ENCODE results near the gene PHOX2A. TPM values are rescaled to one million over a fixed set of nuclear protein-coding genes. Genes with fewer than 3 reads are reported as not detected.
A peak's percentile ranks its signal among the peaks of the same experiment; 100 is the strongest.

The PHOX2A gene
- total RNA-seq, 4 donors from 2014 or later, result not detected

GRCh38 chr11:72189455-72190250 lies 54.3 kb downstream of the PHOX2A start:
- TF ChIP-seq CTCF (IDR thresholded peaks at IDR 0.05) (no peak), POLR2A (IDR thresholded peaks at IDR 0.05) (no peak)
- whole genome bisulfite sequencing, 2 donors, result 52 to 53% methylated on average over 3 of the region's 3 CpGs
- intact Hi-C loops (cut with DNase I; ENCODE audit: low total_unique reads), result no loop called here
- no peak overlapping the region for H3K4me3 ChIP-seq (ENCODE audit: low read depth, poor library complexity, severe bottlenecking)
- DNase-seq (ENCODE audit: low spot score in 2 of 2), result peak in 1 of 2 donors; percentile 66

Other genes with a start within 250 kb of the PHOX2A start
- 1 to 10 TPM; 3.0 to 9.1 (median 5.6) TPM for gene IL18BP, start 245.3 kb downstream of the PHOX2A start, total RNA-seq
- gene NUMA1, start 163.6 kb downstream of the PHOX2A start, total RNA-seq, result 100 to 1,000 TPM; 356 to 592 (median 409) TPM
- gene LRRC51, start 163.3 kb downstream of the PHOX2A start, total RNA-seq, result 10 to 100 TPM in 1 of 4 donors, 1 to 10 TPM in 3; 1.9 to 16.9 (median 4.9) TPM
- 100 to 1,000 TPM in 2 of 4 donors, 10 to 100 TPM in 2; 83.6 to 112 (median 99.9) TPM for gene LAMTOR1, start 140.9 kb downstream of the PHOX2A start, total RNA-seq
- gene TOMT, start 138.3 kb downstream of the PHOX2A start, total RNA-seq, result not detected
- gene ANAPC15, start 131.5 kb downstream of the PHOX2A start, total RNA-seq, result 10 to 100 TPM in 3 of 4 donors, 1 to 10 TPM in 1; 5.0 to 27.8 (median 24.9) TPM
- under 1 TPM in 2 of 4 donors, not detected in 2; 0.49 to 0.52 TPM for gene FOLR3, start 108.5 kb downstream of the PHOX2A start, total RNA-seq
- 1 to 10 TPM in 3 of 4 donors, under 1 TPM in 1; 0.46 to 7.0 (median 4.0) TPM for gene FOLR1, start 52.0 kb downstream of the PHOX2A start, total RNA-seq
- gene FOLR2, start 27.4 kb downstream of the PHOX2A start, total RNA-seq, result 10 to 100 TPM in 1 of 4 donors, 1 to 10 TPM in 3; 6.6 to 12.5 (median 7.7) TPM
- 10 to 100 TPM; 25.0 to 68.8 (median 41.2) TPM for gene INPPL1, start 19.4 kb downstream of the PHOX2A start, total RNA-seq
- 10 to 100 TPM; 10.5 to 26.8 (median 21.7) TPM for gene CLPB, start 190.4 kb upstream of the PHOX2A start, total RNA-seq

Data from lower leg skin (tissue), 4 donors.